CD4-positive, alpha-beta T cell treated with Interleukin-6 for 4 hours (primary cell): ENCODE results near the gene LAIR2.
A peak's percentile ranks its signal among the peaks of the same experiment; 100 is the strongest.

Experiments used
- DNase-seq: peaks from one replicate; pipeline ENCODE4 v3.0.0-alpha.2; 2020; ENCODE audit warnings: mixed read lengths

The LAIR2 gene

GRCh38 chr19:54502518-54503048 is at the start of gene LAIR2:
LAIR2 (plus strand) TSS chr19:54502831; CDS start chr19:54502919, 88 bp downstream.
- DNase-seq, result no peak

DNA sequence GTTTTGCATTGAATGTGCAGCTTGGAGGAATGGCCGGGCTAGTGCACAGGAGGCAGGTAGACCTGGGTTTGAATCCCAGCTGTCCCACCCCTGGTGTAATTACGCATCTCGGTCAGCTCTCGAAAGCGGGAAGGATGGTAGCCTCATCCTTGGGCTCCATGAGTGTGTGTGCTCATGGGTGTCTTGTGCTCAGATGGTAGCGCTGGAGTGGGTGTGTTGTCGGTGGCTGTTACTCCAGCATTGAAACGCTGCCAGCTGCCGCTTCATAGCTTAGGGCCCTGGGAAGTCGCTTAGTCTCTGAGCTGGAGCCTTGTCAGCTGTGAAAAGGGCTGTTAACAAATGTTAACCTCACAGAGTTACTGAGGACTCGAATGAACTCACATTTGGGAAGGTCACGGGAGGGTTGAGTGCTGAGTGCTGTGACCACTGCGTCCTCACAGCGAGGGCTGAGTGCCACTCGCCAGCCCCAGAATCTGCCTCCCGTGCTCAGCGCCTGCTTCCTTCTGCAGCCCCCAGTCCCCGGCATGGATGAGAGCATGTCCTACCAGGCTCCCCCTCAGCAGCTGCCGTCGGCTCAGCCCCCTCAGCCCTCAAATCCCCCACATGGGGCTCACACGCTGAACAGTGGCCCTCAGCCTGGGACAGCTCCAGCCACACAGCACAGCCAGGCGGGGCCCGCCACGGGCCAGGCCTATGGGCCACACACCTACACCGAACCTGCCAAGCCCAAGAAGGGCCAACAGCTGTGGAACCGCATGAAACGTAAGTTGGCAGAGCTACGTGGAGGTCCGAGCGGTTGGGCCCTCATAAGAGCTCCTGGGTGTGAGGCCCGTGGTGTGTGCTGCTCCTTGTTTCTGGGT is 48.5 kb upstream of the LAIR2 start:
- DNase-seq, result no peak

GRCh38 chr19:54454781-54455675 is 47.6 kb upstream of the LAIR2 start:
- DNase-seq, result no peak

DNA sequence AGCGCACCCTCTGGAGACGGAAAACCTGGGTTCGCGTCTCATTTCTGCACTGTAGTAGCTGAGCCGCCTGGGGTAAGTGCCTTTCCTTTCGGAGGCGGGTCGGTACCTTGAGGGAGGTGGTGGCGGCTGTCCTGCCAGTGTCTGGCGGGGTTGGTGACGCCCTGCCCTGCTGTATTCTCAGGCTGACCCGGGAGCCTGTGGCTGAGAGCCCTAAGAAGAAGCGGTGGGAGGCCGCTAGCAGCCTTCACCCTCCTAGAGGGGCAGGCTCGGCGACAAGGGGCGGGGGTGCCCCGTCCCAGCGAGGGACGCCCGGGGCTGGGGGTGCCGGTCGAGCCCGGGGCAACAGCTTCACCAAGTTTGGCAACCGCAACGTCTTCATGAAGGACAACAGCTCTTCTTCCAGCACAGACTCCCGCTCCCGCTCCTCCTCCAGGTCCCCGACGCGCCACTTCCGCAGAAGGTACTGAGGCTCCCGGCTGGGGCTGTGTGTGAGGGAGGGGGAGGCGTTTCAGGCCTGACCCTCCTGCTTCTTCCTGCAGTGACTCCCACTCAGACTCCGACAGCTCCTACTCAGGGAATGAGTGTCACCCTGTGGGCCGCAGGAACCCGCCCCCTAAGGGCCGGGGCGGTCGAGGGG is 46.7 kb upstream of the LAIR2 start:
- no peak for DNase-seq

DNA sequence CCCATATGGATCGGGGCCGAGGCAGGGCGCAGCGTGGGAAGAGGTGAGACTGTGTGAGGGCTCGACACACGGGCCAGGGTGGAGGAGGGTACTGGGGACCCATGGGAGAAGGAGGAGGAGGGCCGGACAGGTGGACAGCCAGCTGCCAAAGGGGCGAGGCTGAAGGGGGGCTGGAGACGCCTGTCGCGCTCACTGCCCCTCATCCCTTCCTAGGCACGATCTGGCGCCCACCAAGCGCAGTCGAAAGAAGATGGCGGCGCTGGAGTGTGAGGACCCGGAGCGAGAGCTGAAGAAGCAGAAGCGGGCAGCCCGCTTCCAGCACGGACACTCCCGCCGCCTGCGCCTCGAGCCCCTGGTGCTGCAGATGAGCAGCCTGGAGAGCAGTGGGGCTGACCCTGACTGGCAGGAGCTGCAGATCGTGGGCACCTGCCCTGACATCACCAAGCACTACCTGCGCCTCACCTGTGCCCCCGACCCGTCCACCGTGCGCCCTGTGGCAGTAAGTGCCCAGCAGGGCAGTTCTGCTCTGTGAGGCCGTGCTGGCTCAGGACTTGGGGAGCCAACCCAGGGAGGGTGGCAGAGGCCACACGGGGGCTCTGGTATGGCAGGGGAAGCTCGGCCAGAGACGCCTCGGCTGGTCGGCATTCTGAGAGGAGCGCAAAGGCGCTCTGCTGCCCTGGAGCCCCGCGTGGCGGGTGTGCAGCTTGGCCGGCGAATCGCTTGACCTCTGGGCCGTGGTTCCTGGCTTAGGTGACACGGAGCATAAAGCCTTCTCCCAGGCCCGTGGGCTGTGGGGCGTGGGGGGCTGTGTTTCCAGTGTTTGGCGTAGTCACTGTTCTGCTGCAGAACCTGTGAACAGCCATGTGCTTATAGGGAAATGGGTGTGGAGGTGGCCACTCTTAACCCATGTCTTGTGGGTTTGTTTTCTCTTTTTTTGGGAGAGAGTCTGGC is 45.9 kb upstream of the LAIR2 start:
- DNase-seq, result no peak

DNA sequence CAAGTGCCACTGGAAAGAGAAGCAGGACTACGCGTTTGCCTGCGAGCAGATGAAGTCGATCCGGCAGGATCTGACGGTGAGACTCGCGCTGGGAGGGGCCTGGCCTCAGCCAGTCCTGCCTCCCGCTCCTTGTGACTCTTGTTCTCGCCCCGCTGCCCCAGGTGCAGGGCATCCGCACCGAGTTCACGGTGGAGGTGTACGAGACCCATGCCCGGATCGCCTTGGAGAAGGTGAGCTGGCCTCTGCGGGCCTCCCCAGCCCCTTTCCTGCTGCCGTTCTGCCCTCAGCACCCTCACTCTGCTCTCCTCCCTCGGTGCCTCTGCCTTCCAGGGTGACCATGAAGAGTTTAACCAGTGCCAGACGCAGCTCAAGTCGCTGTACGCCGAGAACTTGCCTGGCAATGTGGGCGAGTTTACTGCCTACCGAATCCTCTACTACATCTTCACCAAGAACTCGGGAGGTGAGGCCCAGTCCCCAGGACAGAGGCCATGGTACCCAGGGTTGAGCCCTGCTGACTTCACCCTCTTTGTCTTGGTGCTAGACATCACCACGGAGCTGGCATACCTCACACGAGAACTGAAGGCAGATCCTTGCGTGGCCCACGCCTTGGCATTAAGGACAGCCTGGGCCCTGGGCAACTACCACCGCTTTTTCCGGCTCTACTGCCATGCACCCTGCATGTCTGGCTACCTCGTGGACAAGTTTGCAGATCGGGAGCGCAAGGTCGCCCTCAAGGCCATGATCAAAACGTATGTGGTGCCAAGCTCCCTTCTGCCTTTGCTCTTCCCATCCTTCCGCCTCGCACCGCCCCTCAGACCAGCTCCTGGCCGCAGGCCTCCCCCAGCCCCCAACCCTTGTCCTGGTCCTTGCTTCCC is 44.6 kb upstream of the LAIR2 start:
- no peak for DNase-seq

- DNase-seq, result no peak
Observed at GRCh38 chr19:54458648-54459281, 43.9 kb upstream of the LAIR2 start.

DNA sequence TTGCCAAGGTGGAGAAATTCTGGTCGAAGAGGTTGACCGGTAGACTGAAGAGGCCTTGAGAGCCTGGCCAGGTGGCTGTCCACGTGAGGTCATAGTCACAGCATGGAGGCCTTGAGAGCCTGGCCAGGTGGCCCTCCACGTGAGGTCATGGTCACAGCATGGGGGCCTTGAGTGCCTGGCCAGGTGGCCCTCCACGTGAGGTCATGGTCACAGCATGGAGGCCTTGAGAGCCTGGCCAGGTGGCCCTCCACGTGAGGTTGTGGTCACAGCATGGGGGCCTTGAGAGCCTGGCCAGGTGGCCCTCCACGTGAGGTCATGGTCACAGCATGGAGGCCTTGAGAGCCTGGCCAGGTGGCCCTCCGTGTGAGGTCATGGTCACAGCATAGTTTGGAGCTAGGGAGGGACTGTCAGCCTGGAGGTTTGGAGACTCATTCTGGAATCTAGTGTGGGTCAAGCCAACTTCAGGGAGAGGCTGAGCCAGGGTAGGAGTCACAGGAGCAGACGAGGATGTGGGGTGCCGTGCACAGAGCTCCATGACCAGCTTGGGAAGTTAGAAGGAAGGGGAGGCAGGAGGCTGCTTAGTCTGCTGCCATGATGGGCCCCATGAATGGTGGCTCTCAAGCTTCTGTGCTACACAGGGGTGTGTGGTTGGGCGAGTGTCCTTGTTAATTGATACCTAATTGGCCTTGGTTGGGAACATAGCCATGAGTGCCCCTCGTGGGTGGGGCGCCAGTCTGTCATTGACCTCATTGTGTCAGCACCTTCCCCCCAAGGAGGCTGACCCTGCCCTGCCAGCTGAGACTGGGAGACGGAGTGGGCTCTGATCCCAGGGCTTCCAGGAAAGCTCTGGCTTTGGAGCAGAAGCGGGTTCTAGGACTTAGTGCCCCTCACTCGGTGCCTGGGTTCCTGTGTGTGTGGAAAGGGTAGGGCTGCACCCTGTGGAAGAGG is 43.1 kb upstream of the LAIR2 start:
- DNase-seq, result no peak

GRCh38 chr19:54460230-54461005 is 42.2 kb upstream of the LAIR2 start:
- no peak for DNase-seq

DNA sequence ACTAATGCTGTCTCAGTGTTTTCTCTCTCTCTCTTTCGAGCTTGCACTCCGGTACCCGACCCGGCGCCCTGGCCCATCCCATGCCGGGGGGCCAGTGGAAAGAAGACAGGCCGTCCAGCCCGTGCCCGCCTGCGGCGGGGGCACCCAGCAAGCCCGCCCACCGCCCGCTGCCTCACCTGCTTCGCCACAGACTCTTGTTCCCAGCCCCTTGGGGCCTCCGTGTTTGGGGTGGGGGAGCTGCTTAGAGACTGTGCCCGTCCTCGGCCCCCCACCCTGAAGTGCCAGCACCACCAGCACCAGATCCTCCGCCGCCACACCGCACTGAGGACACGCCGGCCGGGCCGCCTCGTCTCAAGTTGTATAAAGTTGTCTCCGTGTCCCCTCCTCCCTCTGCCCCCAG is 41.4 kb upstream of the LAIR2 start:
- DNase-seq, result no peak

DNA sequence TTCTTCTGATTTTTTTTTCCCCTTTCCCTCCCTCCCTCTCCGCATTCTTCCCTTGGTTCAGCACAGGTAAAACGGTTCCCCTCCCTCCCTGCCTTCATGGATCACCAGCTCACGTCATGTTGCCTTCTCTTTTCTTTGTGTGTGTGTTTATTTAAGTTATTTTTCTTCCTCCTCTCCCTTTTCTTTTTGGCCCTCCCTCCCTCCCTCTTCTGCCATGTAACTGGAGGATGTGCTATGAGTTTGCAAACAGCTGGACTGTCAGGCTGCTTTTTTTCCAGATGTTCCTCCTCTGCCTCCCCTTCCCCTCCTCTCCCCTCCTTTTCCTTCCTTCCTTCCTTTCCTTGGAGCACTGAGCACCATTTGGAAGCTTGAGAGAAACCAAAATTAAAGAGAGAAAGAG is 41.0 kb upstream of the LAIR2 start:
- DNase-seq, result no peak

DNA sequence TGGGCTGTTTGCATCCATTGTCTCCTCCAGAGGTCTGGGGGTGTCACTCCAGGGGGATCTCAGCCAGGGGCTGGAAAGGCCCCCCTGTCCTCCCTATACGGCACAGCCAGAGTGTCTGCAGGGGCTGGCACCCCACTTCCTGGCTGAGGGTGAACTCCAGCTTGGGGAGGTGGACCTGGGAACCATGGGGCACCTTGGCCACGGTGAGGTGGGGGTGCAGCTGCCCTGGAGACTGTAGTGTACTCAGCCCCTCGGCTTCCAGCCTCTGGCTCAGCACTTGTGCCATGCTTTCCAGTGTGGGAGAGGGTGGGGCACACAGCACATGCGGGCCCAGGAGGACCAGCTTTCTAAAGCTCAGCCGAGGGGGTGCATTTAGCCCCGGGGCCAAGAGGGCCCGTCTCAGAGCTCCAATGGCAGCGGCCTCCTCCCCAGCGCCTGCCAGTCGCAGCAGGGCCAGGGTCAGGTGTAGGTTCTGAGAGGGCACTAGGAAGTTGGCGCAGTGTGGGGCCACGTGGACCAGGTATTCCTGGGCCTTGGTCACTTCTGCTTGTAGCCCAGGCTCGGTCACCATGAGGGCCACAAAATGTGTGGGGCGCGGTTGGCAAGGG is 40.5 kb upstream of the LAIR2 start:
- no peak for DNase-seq

GRCh38 chr19:54462655-54463530 is 39.7 kb upstream of the LAIR2 start:
- peak; percentile 71 for DNase-seq

GRCh38 chr19:54463531-54464043 is 39.0 kb upstream of the LAIR2 start, which contains the start of gene LENG9:
LENG9 (minus strand) TSS chr19:54463778; CDS start chr19:54463526, 252 bp downstream.
- DNase-seq, result peak; percentile 93

DNA sequence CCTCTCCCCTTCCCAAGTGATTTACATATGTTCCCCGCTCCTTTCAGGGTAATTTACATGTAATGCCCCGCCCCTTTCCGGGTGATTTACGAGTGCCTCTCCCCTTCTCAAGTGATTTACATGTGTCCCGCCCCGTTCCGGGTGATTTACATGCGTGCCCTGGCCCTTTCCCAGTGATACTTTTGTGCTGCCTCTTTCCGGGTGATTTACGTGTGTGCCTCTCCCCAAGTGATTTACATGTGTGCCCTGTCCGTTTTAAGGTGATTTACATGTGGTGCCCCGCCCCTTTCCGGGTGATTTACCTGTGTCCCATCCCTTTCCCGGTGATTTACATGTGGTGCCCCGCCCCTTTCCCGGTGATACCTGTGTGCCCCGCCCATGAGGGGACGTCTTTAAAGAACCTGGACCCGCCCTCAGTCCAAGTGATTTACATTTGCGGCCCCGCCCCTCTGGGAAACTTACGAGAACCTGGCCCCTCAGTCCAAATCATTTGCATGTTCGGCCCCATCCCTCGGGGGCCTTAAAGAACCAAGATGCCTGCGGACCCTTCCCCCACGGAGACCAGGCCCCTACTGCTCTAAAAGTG is 38.5 kb upstream of the LAIR2 start:
- peak; percentile 82 for DNase-seq
